KMS-11 (cell line): ENCODE results near the gene SNRPF.
"Not testable (repeated sequence)": the region's sequence is repeated elsewhere in the genome, so short reads cannot be mapped to it uniquely, and the experiment has no call there.

Experiments used
- H2AFZ ChIP-seq: fragments of 200-600 bp; sonication (generic); 2 replicates; pipeline ENCODE4 v1.6.1; 2016; ENCODE audit warnings: antibody characterized with exemption, mixed run types, low read depth
- H3K27ac ChIP-seq: fragments of 200-600 bp; sonication (generic); 2 replicates; pipeline ENCODE4 v1.6.1; 2016; ENCODE audit warnings: mild to moderate bottlenecking, mixed run types
- H3K27me3 ChIP-seq: fragments of 200-600 bp; sonication (generic); 2 replicates; pipeline ENCODE4 v1.6.1; 2017; ENCODE audit warnings: mild to moderate bottlenecking, low read depth, mixed run types, moderate library complexity; ENCODE audit not compliant: insufficient read depth
- H3K36me3 ChIP-seq: fragments of 200-600 bp; sonication (generic); 2 replicates; pipeline ENCODE4 v1.6.1; 2017; ENCODE audit warnings: mild to moderate bottlenecking, mixed run types; ENCODE audit not compliant: insufficient read depth
- H3K4me1 ChIP-seq: fragments of 200-600 bp; sonication (generic); 2 replicates; pipeline ENCODE4 v1.6.1; 2016; ENCODE audit warnings: mild to moderate bottlenecking, low read depth, mixed run types; ENCODE audit not compliant: poor library complexity, severe bottlenecking
- H3K4me2 ChIP-seq: fragments of 200-600 bp; sonication (generic); 2 replicates; pipeline ENCODE4 v1.7.0; 2016; ENCODE audit warnings: mild to moderate bottlenecking, mixed run types
- H3K4me3 ChIP-seq: fragments of 200-600 bp; sonication (generic); IDR thresholded peaks from 2 replicates; pipeline ENCODE4 v1.6.1; 2017; ENCODE audit warnings: low read depth, low read length, mixed read lengths; ENCODE audit not compliant: insufficient read depth
- H3K79me2 ChIP-seq: fragments of 200-600 bp; sonication (generic); 2 replicates; pipeline ENCODE4 v1.6.1; 2016; ENCODE audit warnings: low read depth, mixed run types; ENCODE audit not compliant: insufficient read depth
- H3K9ac ChIP-seq: fragments of 200-600 bp; sonication (generic); 2 replicates; pipeline ENCODE4 v1.6.1; 2016; ENCODE audit warnings: mild to moderate bottlenecking, mixed run types
- H4K20me1 ChIP-seq: fragments of 200-600 bp; sonication (generic); 2 replicates; pipeline ENCODE4 v1.6.1; 2016; ENCODE audit warnings: mild to moderate bottlenecking, mixed run types; ENCODE audit not compliant: insufficient read depth
- CTCF ChIP-seq: fragments of 200-600 bp; sonication (generic); conservative IDR thresholded peaks from 2 replicates; pipeline ENCODE4 v1.6.1; 2017; ENCODE audit warnings: low read depth, mild to moderate bottlenecking, antibody characterized with exemption, low read length, moderate library complexity, mixed read lengths

The SNRPF gene

GRCh38 chr12:95838125-95838524 lies 20.6 kb upstream of the SNRPF start:
- no peak overlapping the region for H3K4me2 ChIP-seq
- no peak overlapping the region for H3K27ac ChIP-seq
- TF ChIP-seq CTCF: no peak
- H3K9ac ChIP-seq: no peak overlapping the region
- no peaks in the 10 kb centered on the region for H3K27me3 ChIP-seq
- no peaks in the 10 kb centered on the region for H3K4me1 ChIP-seq
- no peak overlapping the region for H3K4me3 ChIP-seq
- H2AFZ ChIP-seq: no peak overlapping the region
- no peaks in the 10 kb centered on the region for H3K79me2 ChIP-seq
- no peaks in the 10 kb centered on the region for H4K20me1 ChIP-seq
- no peaks in the 10 kb centered on the region for H3K36me3 ChIP-seq

GRCh38 chr12:95842426-95842825 lies 16.3 kb upstream of the SNRPF start:
- not testable (repeated sequence) for H3K79me2 ChIP-seq, H3K9ac ChIP-seq, H3K36me3 ChIP-seq, H3K27me3 ChIP-seq, H3K4me1 ChIP-seq, H3K4me3 ChIP-seq, H3K27ac ChIP-seq, H3K4me2 ChIP-seq, H2AFZ ChIP-seq, H4K20me1 ChIP-seq

- H2AFZ ChIP-seq: no peak overlapping the region
- H4K20me1 ChIP-seq: no peaks in the 10 kb centered on the region
- no peaks in the 10 kb centered on the region for H3K36me3 ChIP-seq
- H3K9ac ChIP-seq: no peak overlapping the region
- no peaks in the 10 kb centered on the region for H3K27me3 ChIP-seq
- no peak overlapping the region for H3K4me2 ChIP-seq
- no peaks in the 10 kb centered on the region for H3K4me1 ChIP-seq
- H3K4me3 ChIP-seq: no peak overlapping the region
- no peaks in the 10 kb centered on the region for H3K79me2 ChIP-seq
- no peak; the same call in 1 of the 2 replicates for TF ChIP-seq CTCF
- no peak overlapping the region for H3K27ac ChIP-seq
Measured at GRCh38 chr12:95848575-95849388, 10.0 kb upstream of the SNRPF start.

GRCh38 chr12:95851606-95852005 lies 7.1 kb upstream of the SNRPF start:
- no peak for TF ChIP-seq CTCF
- H3K4me2 ChIP-seq: no peak overlapping the region
- H4K20me1 ChIP-seq: no peaks in the 10 kb centered on the region

GRCh38 chr12:95852133-95852532 lies 6.6 kb upstream of the SNRPF start:
- no peak for TF ChIP-seq CTCF
- Histone ChIP-seq H3K36me3 (no peaks in the 10 kb centered on the region), H3K79me2 (no peaks in the 10 kb centered on the region), H4K20me1 (no peaks in the 10 kb centered on the region), H3K4me2 (no peak overlapping the region), H3K27me3 (no peaks in the 10 kb centered on the region), H3K9ac (no peak overlapping the region), H3K27ac (no peak overlapping the region), H2AFZ (no peak overlapping the region), H3K4me3 (no peak overlapping the region), H3K4me1 (no peaks in the 10 kb centered on the region)

More at GRCh38 chr12:95851606-95852005, 7.1 kb upstream of the SNRPF start:
- no peaks in the 10 kb centered on the region for H3K36me3 ChIP-seq
- no peak overlapping the region for H3K9ac ChIP-seq
- no peak overlapping the region for H3K27ac ChIP-seq
- no peaks in the 10 kb centered on the region for H3K79me2 ChIP-seq
- H3K4me1 ChIP-seq: no peaks in the 10 kb centered on the region
- H3K27me3 ChIP-seq: no peaks in the 10 kb centered on the region
- no peak overlapping the region for H2AFZ ChIP-seq
- no peak overlapping the region for H3K4me3 ChIP-seq
